Osteocyte (in vitro differentiated cells): ENCODE results near the gene SPTB. TPM values are rescaled to one million over a fixed set of nuclear protein-coding genes. Genes with fewer than 3 reads are reported as not detected.
A peak's percentile ranks its signal among the peaks of the same experiment; 100 is the strongest.

ENCODE experiments used
- DNase-seq: peaks from one replicate; pipeline ENCODE4 v3.0.0; 2021; ENCODE audit warnings: mixed read lengths; ENCODE audit not compliant: unreplicated experiment; ENCODE audit errors: extremely low spot score
- H3K27ac Mint-ChIP-seq: one replicate; pipeline ENCODE4 v1.8.0; 2021; ENCODE audit warnings: mild to moderate bottlenecking, mixed read lengths; ENCODE audit not compliant: unreplicated experiment
- H3K27me3 Mint-ChIP-seq: one replicate; pipeline ENCODE4 v1.8.0; 2021; ENCODE audit warnings: mixed read lengths; ENCODE audit not compliant: unreplicated experiment
- H3K36me3 Mint-ChIP-seq: one replicate; pipeline ENCODE4 v1.8.0; 2021; ENCODE audit warnings: mixed read lengths; ENCODE audit not compliant: unreplicated experiment
- H3K4me1 Mint-ChIP-seq: one replicate; pipeline ENCODE4 v1.8.0; 2021; ENCODE audit warnings: mixed read lengths; ENCODE audit not compliant: unreplicated experiment
- H3K4me3 Mint-ChIP-seq: one replicate; pipeline ENCODE4 v1.8.0; 2021; ENCODE audit warnings: mild to moderate bottlenecking, moderate library complexity, mixed read lengths; ENCODE audit not compliant: unreplicated experiment
- H3K9me3 Mint-ChIP-seq: one replicate; pipeline ENCODE4 v1.8.0; 2021; ENCODE audit warnings: mixed read lengths; ENCODE audit not compliant: unreplicated experiment
- total RNA-seq: library from RNA; stranded (reverse); gene quantifications from 2 replicates; pipeline ENCODE4 v1.2.1, GENCODE V29; 2021
- TF ChIP-seq, protein P1 (sequence below): fragments of 200-600 bp; sonication (generic); IDR thresholded peaks from 2 replicates; pipeline ENCODE4 v1.5.0; 2021; ENCODE audit warnings: antibody characterized with exemption, mild to moderate bottlenecking, moderate library complexity

SPTB gene
- total RNA-seq, 1 donor from 2014 or later = 0.35 TPM

DNA sequence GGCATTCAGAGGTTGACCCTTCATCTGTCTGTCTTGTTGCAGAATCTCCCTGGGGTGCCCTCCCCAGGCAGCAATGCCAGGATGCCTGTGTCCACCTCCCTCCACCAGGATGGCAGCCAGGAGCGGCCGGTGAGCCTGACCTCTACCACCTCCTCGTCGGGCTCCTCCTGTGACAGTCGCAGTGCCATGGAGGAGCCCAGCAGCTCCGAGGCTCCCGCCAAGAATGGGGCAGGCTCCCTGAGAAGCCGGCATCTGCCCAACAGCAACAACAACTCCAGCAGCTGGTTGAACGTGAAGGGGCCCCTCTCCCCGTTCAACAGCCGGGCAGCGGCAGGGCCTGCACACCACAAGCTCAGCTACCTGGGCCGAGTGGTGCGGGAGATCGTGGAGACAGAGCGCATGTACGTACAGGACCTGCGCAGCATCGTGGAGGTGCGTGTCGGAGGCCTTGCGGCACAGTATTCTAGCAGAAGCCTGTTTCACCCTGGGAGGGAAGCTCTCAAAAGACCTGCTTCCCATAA is 152.1 kb downstream of the SPTB start:
- peaks cover 47% of the 10 kb centered on the region for H3K4me1 Mint-ChIP-seq
- no peak overlapping the region for H3K4me3 Mint-ChIP-seq
- DNase-seq = no peak
- H3K27ac Mint-ChIP-seq = no peak overlapping the region
- no peaks in the 10 kb centered on the region for H3K27me3 Mint-ChIP-seq
- TF ChIP-seq, protein P1, sequence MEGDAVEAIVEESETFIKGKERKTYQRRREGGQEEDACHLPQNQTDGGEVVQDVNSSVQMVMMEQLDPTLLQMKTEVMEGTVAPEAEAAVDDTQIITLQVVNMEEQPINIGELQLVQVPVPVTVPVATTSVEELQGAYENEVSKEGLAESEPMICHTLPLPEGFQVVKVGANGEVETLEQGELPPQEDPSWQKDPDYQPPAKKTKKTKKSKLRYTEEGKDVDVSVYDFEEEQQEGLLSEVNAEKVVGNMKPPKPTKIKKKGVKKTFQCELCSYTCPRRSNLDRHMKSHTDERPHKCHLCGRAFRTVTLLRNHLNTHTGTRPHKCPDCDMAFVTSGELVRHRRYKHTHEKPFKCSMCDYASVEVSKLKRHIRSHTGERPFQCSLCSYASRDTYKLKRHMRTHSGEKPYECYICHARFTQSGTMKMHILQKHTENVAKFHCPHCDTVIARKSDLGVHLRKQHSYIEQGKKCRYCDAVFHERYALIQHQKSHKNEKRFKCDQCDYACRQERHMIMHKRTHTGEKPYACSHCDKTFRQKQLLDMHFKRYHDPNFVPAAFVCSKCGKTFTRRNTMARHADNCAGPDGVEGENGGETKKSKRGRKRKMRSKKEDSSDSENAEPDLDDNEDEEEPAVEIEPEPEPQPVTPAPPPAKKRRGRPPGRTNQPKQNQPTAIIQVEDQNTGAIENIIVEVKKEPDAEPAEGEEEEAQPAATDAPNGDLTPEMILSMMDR = no peak
- peaks cover 28% of the 10 kb centered on the region for H3K36me3 Mint-ChIP-seq
- no peaks in the 10 kb centered on the region for H3K9me3 Mint-ChIP-seq

DNA sequence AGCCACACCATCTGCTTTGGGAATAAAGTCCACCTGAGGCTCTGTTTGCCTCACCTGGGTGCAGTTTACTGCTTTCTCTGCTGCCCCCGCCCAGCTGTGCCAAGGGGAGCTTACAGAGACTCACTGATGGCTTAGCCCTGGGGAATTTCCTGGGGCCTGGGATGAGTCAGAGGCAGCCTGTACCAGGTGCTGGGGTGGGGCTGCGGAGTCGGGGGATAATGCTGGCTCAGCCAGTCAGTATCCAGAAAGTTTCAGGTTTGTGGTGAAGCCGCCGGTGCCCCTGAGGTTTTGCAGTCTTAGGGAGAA is 153.2 kb downstream of the SPTB start:
- no peak overlapping the region for H3K4me3 Mint-ChIP-seq
- H3K27ac Mint-ChIP-seq = no peak overlapping the region
- DNase-seq = no peak
- no peaks in the 10 kb centered on the region for H3K9me3 Mint-ChIP-seq
- H3K36me3 Mint-ChIP-seq = peaks cover 27% of the 10 kb centered on the region
- peaks cover 58% of the 10 kb centered on the region for H3K4me1 Mint-ChIP-seq
- TF ChIP-seq, protein P1 = no peak
- no peaks in the 10 kb centered on the region for H3K27me3 Mint-ChIP-seq

DNA sequence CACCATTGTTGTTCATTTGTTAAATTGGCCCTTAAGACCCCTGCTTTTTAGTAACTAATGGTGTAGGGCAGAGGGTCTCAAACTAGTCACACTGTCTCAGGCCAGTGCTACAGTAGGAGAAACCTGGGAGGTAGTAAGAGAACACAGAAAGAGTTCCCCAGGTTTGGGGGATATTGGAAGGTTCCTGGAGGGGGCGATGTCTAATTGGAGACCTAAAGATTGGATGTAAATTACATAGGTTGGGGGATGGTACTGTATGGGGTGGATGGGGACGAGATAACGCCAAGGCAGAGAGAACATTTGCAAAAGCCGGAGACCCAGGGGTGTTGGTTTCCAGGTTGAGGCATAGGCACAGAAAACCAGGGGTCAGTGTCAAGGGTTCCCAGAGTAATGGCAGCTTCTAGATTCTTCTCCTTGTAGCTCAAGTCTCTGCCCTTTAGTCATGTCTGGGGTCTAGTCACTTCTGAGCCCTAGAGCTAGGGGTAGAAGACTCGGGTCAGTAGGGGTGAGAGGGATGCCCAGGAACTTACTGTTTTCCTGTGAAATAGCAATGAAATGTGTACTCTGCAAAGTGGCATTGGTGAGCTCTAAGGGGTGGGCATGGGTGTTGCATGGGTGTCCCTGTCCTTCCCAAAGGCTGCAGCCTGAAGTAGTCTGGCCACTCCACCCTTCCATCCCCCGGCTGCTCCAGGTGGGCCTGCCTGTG is 153.7 kb downstream of the SPTB start:
- Mint-ChIP-seq H3K4me1 (peaks cover 63% of the 10 kb centered on the region), H3K4me3 (no peak overlapping the region), H3K27me3 (no peaks in the 10 kb centered on the region), H3K27ac (no peak overlapping the region), H3K9me3 (no peaks in the 10 kb centered on the region), H3K36me3 (peaks cover 22% of the 10 kb centered on the region)
- TF ChIP-seq, protein P1 = no peak
- no peak for DNase-seq

DNA sequence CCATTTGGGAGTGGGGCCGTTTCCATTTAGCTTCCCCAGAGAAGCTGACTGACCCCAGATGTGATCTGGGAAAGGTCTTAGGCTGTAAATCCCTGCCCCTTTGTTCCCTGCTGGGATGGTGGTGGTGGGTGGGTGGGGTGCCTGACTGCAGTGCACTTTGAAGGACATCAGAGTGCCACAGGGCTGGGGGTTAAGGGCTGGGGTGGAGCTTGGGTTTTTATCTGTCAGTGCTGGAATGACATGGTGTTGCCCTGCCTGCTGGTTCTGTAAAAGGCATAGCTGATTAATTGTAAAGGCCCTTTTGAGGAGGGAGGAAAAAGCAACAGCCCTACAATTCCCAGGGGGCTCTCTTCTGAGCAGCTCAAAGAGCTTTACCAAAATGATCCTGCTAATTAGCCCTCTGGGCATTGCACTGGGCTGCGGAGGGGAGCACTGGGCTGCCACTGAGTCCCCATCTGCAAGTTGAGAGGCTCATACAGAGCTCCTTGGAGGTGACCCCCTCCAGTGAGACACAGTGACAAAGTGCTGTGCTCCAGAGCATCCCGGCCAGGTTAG is 154.4 kb downstream of the SPTB start:
- no peak overlapping the region for H3K4me3 Mint-ChIP-seq
- H3K27me3 Mint-ChIP-seq = no peaks in the 10 kb centered on the region
- H3K4me1 Mint-ChIP-seq = peaks cover 70% of the 10 kb centered on the region
- no peak for DNase-seq
- H3K27ac Mint-ChIP-seq = peak overlapping the region; percentile 31
- H3K36me3 Mint-ChIP-seq = peaks cover 18% of the 10 kb centered on the region
- H3K9me3 Mint-ChIP-seq = no peaks in the 10 kb centered on the region
- TF ChIP-seq, protein P1 = no peak

DNA sequence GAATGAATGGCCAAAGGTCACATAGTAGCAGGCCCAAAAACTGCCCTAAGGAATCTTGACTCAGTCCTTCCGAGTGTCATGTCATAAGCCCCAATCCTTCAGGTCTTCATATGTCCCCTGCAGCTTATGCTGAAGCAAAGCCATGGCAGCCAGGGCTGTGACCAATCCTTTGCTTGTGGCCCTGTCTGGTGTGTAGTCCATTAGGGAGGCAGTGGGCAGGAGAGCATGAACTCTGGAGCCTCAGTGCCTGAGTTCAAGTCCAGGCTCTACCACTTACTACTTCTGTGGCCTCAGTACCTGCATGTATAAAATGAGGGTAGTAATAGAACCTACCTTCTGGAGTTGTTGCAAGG is 155.2 kb downstream of the SPTB start:
- Mint-ChIP-seq H3K4me1 (peaks cover 76% of the 10 kb centered on the region), H3K36me3 (peaks cover 14% of the 10 kb centered on the region), H3K27ac (peak overlapping the region; percentile 27), H3K9me3 (no peaks in the 10 kb centered on the region), H3K4me3 (no peak overlapping the region), H3K27me3 (no peaks in the 10 kb centered on the region)
- TF ChIP-seq, protein P1 = no peak
- no peak for DNase-seq
